NCI-H748 treated with DMSO at 0.1 percent for 48 hours (cell line): ENCODE measurements around the gene TRPC4.
"Not testable (repeated sequence)": the region's sequence is repeated elsewhere in the genome, so short reads cannot be mapped to it uniquely, and the experiment has no call there.

Experiments used
- DNase-seq: peaks from one replicate; lab custom pipeline; 2025; lab: John Stamatoyannopoulos, UW

Gene TRPC4

GRCh38 chr13:37816276-37816675, 53.3 kb downstream of the TRPC4 start:
- DNase-seq, result no peak

- DNase-seq, result no peak
Observed at GRCh38 chr13:37811441-37811840, 58.1 kb downstream of the TRPC4 start.

GRCh38 chr13:37806666-37807065, 62.9 kb downstream of the TRPC4 start:
- DNase-seq, result no peak

GRCh38 chr13:37797631-37798030, 71.9 kb downstream of the TRPC4 start:
- DNase-seq, result no peak

- not testable (repeated sequence) for DNase-seq
Observed at GRCh38 chr13:37796795-37797194, 72.8 kb downstream of the TRPC4 start.

GRCh38 chr13:37795326-37795725, 74.2 kb downstream of the TRPC4 start:
- no peak for DNase-seq

- no peak for DNase-seq
Observed at GRCh38 chr13:37791699-37792098, 77.9 kb downstream of the TRPC4 start.

- DNase-seq, result no peak
Observed at GRCh38 chr13:37788346-37788745, 81.2 kb downstream of the TRPC4 start.

- DNase-seq, result no peak
Observed at GRCh38 chr13:37777676-37778075, 91.9 kb downstream of the TRPC4 start.

- DNase-seq, result no peak
Observed at GRCh38 chr13:37775871-37776270, 93.7 kb downstream of the TRPC4 start.

- DNase-seq, result no peak
Observed at GRCh38 chr13:37772644-37773043, 96.9 kb downstream of the TRPC4 start.

- no peak for DNase-seq
Observed at GRCh38 chr13:37769545-37769944, 100.0 kb downstream of the TRPC4 start.

- no peak for DNase-seq
Observed at GRCh38 chr13:37769078-37769477, 100.5 kb downstream of the TRPC4 start.

- DNase-seq, result no peak
Observed at GRCh38 chr13:37766502-37766901, 103.1 kb downstream of the TRPC4 start.

- DNase-seq, result no peak
Observed at GRCh38 chr13:37755349-37755748, 114.2 kb downstream of the TRPC4 start.

- no peak for DNase-seq
Observed at GRCh38 chr13:37753776-37754175, 115.8 kb downstream of the TRPC4 start.

- no peak for DNase-seq
Observed at GRCh38 chr13:37752146-37752545, 117.4 kb downstream of the TRPC4 start.

- DNase-seq, result no peak
Observed at GRCh38 chr13:37751025-37751424, 118.5 kb downstream of the TRPC4 start.

GRCh38 chr13:37748913-37749312, 120.7 kb downstream of the TRPC4 start:
- no peak for DNase-seq

GRCh38 chr13:37747071-37747612, 122.4 kb downstream of the TRPC4 start:
- DNase-seq, result peak; percentile 98

- no peak for DNase-seq
Observed at GRCh38 chr13:37741536-37741935, 128.0 kb downstream of the TRPC4 start.

GRCh38 chr13:37736045-37736444, 133.5 kb downstream of the TRPC4 start:
- no peak for DNase-seq

GRCh38 chr13:37735293-37735692, 134.3 kb downstream of the TRPC4 start:
- no peak for DNase-seq

GRCh38 chr13:37729876-37730275, 139.7 kb downstream of the TRPC4 start:
- no peak for DNase-seq
